ENCODE measurements around the gene MAG. TPM values are rescaled to one million over a fixed set of nuclear protein-coding genes. Genes with fewer than 3 reads are reported as not detected.

MAG gene
- total RNA-seq, 1 experiment from 2014 or later = not detected

- DNase-seq = peak; percentile 22
- WGBS (ENCODE audit: extremely low coverage, insufficient read length, low lambda C conversion rate) = no CpG with 5 or more reads among the region's 6 CpGs
Observed at GRCh38 chr19:35265126-35265899, 26.6 kb upstream of the MAG start.

More at GRCh38 chr19:35265126-35265899, 26.6 kb upstream of the MAG start:
- Mint-ChIP-seq H3K4me1 (peaks cover 18 to 24% of the 10 kb centered on the region in 2 experiments), H3K9me3 (no peaks in the 10 kb centered on the region), H3K27me3 (ENCODE audit: low read depth) (no peaks in the 10 kb centered on the region), H3K4me3 (peak overlapping the region; percentile 32 to 48; a peak in 4 of 5 replicates), H3K27ac (peak overlapping the region in 2 of 3 experiments; percentile 78 to 89; a peak in 4 of 7 replicates), H3K36me3 (ENCODE audit: insufficient read depth in 1 of 3, low read depth in 3 of 3) (peaks cover 12 to 64% (median 57%) of the 10 kb centered on the region in 3 experiments; a peak in 6 of 7 replicates)
- TF ChIP-seq CTCF (conservative IDR thresholded peaks at IDR 0.05) = no peak
- no peak overlapping the region for H3K14ac ChIP-seq (ENCODE audit: insufficient read depth, low read length)
- no peaks in the 10 kb centered on the region for H3K4me1 ChIP-seq (ENCODE audit: insufficient read depth, low read length)
- H3K23me2 ChIP-seq (ENCODE audit: insufficient read length, low read depth, low read length, poor library complexity, severe bottlenecking) = peaks cover 5% of the 10 kb centered on the region
- no peak overlapping the region for H2BK5ac ChIP-seq (ENCODE audit: insufficient read length, low read length)
- no peaks in the 10 kb centered on the region for H3K27me3 ChIP-seq (ENCODE audit: insufficient read depth, low read length)
- no peak overlapping the region for H3K4me2 ChIP-seq (ENCODE audit: insufficient read depth, insufficient read length, low read length)
- H2AFZ ChIP-seq (ENCODE audit: low read length) = no peak overlapping the region
- H2AK5ac ChIP-seq (ENCODE audit: insufficient read length, low read length) = no peak overlapping the region
- no peak overlapping the region for H3K4ac ChIP-seq (ENCODE audit: low read depth, low read length)
- no peaks in the 10 kb centered on the region for H3K9me3 ChIP-seq (ENCODE audit: control insufficient read depth, low read depth, low read length)
- no peak overlapping the region for H3K23ac ChIP-seq (ENCODE audit: insufficient read length, low read depth, low read length)
- no peak overlapping the region for H3K9ac ChIP-seq (ENCODE audit: extremely low read depth, insufficient read length, low read length)
- H3K56ac ChIP-seq (ENCODE audit: insufficient read length, low read depth, low read length) = no peak overlapping the region
- no peak overlapping the region for H3T11ph ChIP-seq (ENCODE audit: low read length)
- no peaks in the 10 kb centered on the region for H3K79me2 ChIP-seq (ENCODE audit: insufficient read depth, low read length)
- no peak overlapping the region for H3K18ac ChIP-seq (ENCODE audit: insufficient read length, low read depth, low read length)
- no peaks in the 10 kb centered on the region for H4K20me1 ChIP-seq (ENCODE audit: control insufficient read depth, insufficient read depth, insufficient read length)
- H2BK15ac ChIP-seq (ENCODE audit: low read depth, low read length) = no peak overlapping the region
- no peak overlapping the region for H2BK20ac ChIP-seq (ENCODE audit: low read depth, low read length, poor library complexity, severe bottlenecking)
- H4K5ac ChIP-seq (ENCODE audit: insufficient read length, low read depth, low read length) = no peak overlapping the region
- H3K79me1 ChIP-seq (ENCODE audit: insufficient read depth, low read depth, low read length, poor library complexity, severe bottlenecking) = no peaks in the 10 kb centered on the region
- no peak overlapping the region for H2BK120ac ChIP-seq (ENCODE audit: low read depth, low read length, poor library complexity, severe bottlenecking)
- no peak overlapping the region for H4K8ac ChIP-seq (replicated peaks; ENCODE audit: insufficient read length, low read depth, low read length)
- H3K27ac ChIP-seq (ENCODE audit: insufficient read length, low read depth, low read length) = no peak overlapping the region
- H4K91ac ChIP-seq (ENCODE audit: insufficient read length, low read depth, low read length) = no peak overlapping the region
- H2BK12ac ChIP-seq (ENCODE audit: insufficient read length, low read depth, low read length) = no peak overlapping the region

All from H9 (cell line).